Suprapubic skin (tissue), 4 donors: ENCODE data around the gene PRDX5.

Source experiments
- CTCF ChIP-seq, 2 donors: fragments of 200-600 bp in 1 of 2; fragments of 450-650 bp in 1 of 2; sonication (generic) in 1 of 2; IDR thresholded peaks; one replicate each; pipeline ENCODE4 v1.5.1; 2016 to 2019; ENCODE audit warnings: antibody characterized with exemption in 2 of 2, mild to moderate bottlenecking in 1 of 2, moderate library complexity in 1 of 2
- POLR2A ChIP-seq, 2 donors: fragments of 450-650 bp; IDR thresholded peaks; one replicate each; pipeline ENCODE4 v1.6.1; 2017; ENCODE audit warnings: antibody characterized with exemption in 2 of 2, mild to moderate bottlenecking in 2 of 2, moderate library complexity in 2 of 2
- POLR2AphosphoS5 ChIP-seq, 3 donors: sonication (generic); formaldehyde crosslinking; IDR thresholded peaks; one replicate each; pipeline ENCODE4 v1.6.1; 2017; ENCODE audit warnings: antibody characterized with exemption in 3 of 3

GRCh38 chr11:64358536-64358906 lies 40.6 kb downstream of the PRDX5 start:
- no peak for TF ChIP-seq POLR2AphosphoS5 (IDR thresholded peaks at IDR 0.05)
- no peak for TF ChIP-seq POLR2A (IDR thresholded peaks at IDR 0.05)
- no peak for TF ChIP-seq CTCF (IDR thresholded peaks at IDR 0.05)
